HG02870 (cell line): ENCODE data around the gene ARHGDIA.

Experiments used
- ATAC-seq: cut with Tn5 transposase; IDR thresholded peaks from one replicate; pipeline ENCODE4 v1.9.1; 2021; ENCODE audit warnings: mild to moderate bottlenecking, moderate library complexity; ENCODE audit not compliant: unreplicated experiment

The ARHGDIA gene

GRCh38 chr17:81865733-81866439, 5.3 kb downstream of the ARHGDIA start:
- ATAC-seq = no peak

- no peak for ATAC-seq
Measured at GRCh38 chr17:81865358-81865732, 5.8 kb downstream of the ARHGDIA start.

- ATAC-seq = no peak
Measured at GRCh38 chr17:81863833-81864768, 7.0 kb downstream of the ARHGDIA start.

GRCh38 chr17:81863123-81863675, 7.9 kb downstream of the ARHGDIA start:
- no peak for ATAC-seq

GRCh38 chr17:81860756-81861568, 10.2 kb downstream of the ARHGDIA start:
- ATAC-seq = peak; percentile 86

GRCh38 chr17:81859906-81860755, 11.0 kb downstream of the ARHGDIA start, which contains the start of gene P4HB:
Gene P4HB, minus strand, starts transcription at chr17:81860535. Its CDS starts 64 bp downstream, at chr17:81860471.
- ATAC-seq = no peak

- ATAC-seq = no peak
Measured at GRCh38 chr17:81858967-81859905, 11.9 kb downstream of the ARHGDIA start.

- ATAC-seq = no peak
Measured at GRCh38 chr17:81858170-81858966, 12.8 kb downstream of the ARHGDIA start.

- no peak for ATAC-seq
Measured at GRCh38 chr17:81854974-81855774, 16.0 kb downstream of the ARHGDIA start.

GRCh38 chr17:81852237-81852636, 18.9 kb downstream of the ARHGDIA start:
- no peak for ATAC-seq

- no peak for ATAC-seq
Measured at GRCh38 chr17:81851423-81851822, 19.7 kb downstream of the ARHGDIA start.

GRCh38 chr17:81849457-81849856, 21.7 kb downstream of the ARHGDIA start:
- no peak for ATAC-seq

GRCh38 chr17:81846743-81847689, 24.1 kb downstream of the ARHGDIA start:
- ATAC-seq = no peak

GRCh38 chr17:81845881-81846742, 25.0 kb downstream of the ARHGDIA start:
- no peak for ATAC-seq

- no peak for ATAC-seq
Measured at GRCh38 chr17:81845361-81845760, 25.8 kb downstream of the ARHGDIA start.
